ENCODE measurements around the gene BTF3L4.

BTF3L4 gene

DNA sequence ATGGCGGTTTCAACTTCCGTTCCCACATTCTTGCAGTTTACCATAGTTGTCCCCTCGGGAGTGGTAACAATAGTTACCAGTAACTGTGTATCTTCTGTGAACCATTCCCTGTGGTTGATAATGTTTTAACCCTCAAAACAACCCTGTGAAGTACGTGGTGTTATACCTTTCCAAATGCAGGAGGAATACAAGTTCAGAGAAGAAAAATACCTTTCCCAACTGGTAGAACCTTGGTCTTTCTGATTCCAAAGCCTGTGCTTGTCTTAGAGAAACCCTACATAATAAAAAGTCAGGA lies 789 bp downstream of the BTF3L4 start:
- DNase-seq (ENCODE audit: low read depth): peak; percentile 80
- TF ChIP-seq CTCF (conservative IDR thresholded peaks at IDR 0.05; ENCODE audit: low read length): no peak
- H3K4me3 ChIP-seq (ENCODE audit: low read length): peak overlapping the region; percentile 94

- no peak for TF ChIP-seq CTCF (conservative IDR thresholded peaks at IDR 0.05; ENCODE audit: low read length)
- peak; percentile 34 for DNase-seq (ENCODE audit: low read depth)
- H3K4me3 ChIP-seq (ENCODE audit: low read length): peak overlapping the region; percentile 94
Measured at GRCh38 chr1:52057255-52057654, 1.2 kb downstream of the BTF3L4 start.

DNA sequence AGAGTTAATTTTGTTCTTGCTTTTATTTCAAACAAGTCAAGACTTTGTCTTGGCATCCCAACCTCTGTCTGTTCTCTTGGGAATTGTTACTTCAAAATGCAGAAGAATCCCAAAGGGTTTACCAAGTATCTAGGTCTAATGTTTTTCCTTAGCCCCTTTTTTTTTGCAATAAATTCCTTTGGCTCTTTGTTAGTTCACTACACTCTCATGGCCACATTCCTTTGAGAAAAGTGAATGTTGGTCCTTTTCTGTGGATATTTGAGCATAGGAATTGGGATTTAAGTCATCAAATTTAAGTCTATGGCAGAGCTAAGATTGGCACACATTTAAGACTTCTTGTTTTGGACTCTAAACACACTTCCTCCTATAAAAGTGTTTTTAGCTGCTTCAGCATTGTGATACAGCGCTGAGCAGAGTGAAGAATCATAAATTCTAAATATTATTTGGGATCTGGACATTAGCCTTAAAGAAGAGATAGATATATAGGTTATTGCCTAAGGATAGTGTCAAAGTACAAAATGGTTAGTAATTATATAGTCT lies 1.9 kb downstream of the BTF3L4 start:
- DNase-seq (ENCODE audit: low read depth): peak; percentile 40
- H3K4me3 ChIP-seq (ENCODE audit: low read length): peak overlapping the region; percentile 94

GRCh38 chr1:52059321-52059720 lies 3.2 kb downstream of the BTF3L4 start:
- no peak overlapping the region; the same call in 1 of the 2 replicates for H3K4me3 ChIP-seq (ENCODE audit: low read length)
- no peak for TF ChIP-seq CTCF (conservative IDR thresholded peaks at IDR 0.05; ENCODE audit: low read length)
- peak; percentile 71 for DNase-seq (ENCODE audit: low read depth)

More for the DNA sequence above, 1.9 kb downstream of the BTF3L4 start:
- no peak for TF ChIP-seq CTCF (conservative IDR thresholded peaks at IDR 0.05; ENCODE audit: low read length)

DNA sequence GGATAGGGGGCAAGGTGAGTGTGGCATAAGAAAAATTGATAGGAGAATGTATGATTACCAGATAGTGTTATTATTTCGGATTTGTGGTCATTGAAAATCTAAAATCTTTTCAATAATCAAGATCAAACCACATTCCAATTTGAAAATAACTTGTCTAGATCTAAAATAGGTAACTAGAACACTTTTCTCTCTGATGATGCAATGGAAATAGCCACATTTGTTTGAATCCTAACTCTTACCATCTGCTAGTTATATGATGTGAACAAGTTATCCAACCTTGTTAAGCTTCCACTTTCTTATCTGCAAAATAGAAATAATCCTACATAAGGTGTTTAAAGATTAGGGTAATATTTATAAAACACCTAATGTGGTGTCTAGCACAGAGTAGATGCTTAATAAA lies 3.8 kb downstream of the BTF3L4 start:
- no peak for TF ChIP-seq CTCF (conservative IDR thresholded peaks at IDR 0.05; ENCODE audit: low read length)
- no peak for DNase-seq (ENCODE audit: low read depth)

DNA sequence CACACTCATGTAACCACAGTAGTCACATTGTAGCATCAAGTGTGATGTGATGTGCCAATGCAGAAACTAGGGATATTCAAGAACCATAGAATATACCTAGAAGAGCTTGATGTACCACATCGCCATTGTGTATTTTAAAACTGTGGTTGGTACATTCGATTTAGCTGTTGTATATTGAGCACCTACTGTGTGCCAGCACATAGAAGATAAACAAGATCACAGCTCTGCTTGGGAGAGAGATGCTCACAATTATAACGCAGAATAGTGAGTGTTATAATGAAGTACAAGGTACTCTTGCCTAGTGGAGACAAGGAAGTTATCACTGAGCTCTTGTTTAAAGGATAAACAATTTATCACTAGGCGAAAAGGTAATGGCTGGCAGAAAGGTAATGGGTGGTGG lies 4.7 kb downstream of the BTF3L4 start:
- H3K4me3 ChIP-seq (ENCODE audit: low read length): no peak overlapping the region
- no peak for DNase-seq (ENCODE audit: low read depth)
- TF ChIP-seq CTCF (conservative IDR thresholded peaks at IDR 0.05; ENCODE audit: low read length): no peak

More for the DNA sequence above, 3.8 kb downstream of the BTF3L4 start:
- no peak overlapping the region for H3K4me3 ChIP-seq (ENCODE audit: low read length)

- DNase-seq (ENCODE audit: low read depth): no peak
- no peak for TF ChIP-seq CTCF (conservative IDR thresholded peaks at IDR 0.05; ENCODE audit: low read length)
- H3K4me3 ChIP-seq (ENCODE audit: low read length): no peak overlapping the region
Measured at GRCh38 chr1:52063192-52063591, 7.1 kb downstream of the BTF3L4 start.
